ENCODE measurements around the gene RINL. TPM values are rescaled to one million over a fixed set of nuclear protein-coding genes. Genes with fewer than 3 reads are reported as not detected.

RINL gene
- polyA plus RNA-seq, 1 donor (not counting 4 experiments of a cell fraction or from before 2014, with no cell fraction given), result 6.3 TPM

GRCh38 chr19:38834590-38834989 lies 43.5 kb downstream of the RINL start:
- DNase-seq (ENCODE audit: low read depth, low spot score), result no peak
- H3K4me3 ChIP-seq (ENCODE audit: control insufficient read depth in 2 of 3, extremely low read depth in 1 of 3, insufficient read depth in 2 of 3, low read depth in 1 of 3, low read length in 3 of 3), result no peak overlapping the region
- no peak overlapping the region for H2AFZ ChIP-seq (ENCODE audit: control insufficient read depth, low read length)
- no peaks in the 10 kb centered on the region for H3K27me3 ChIP-seq (ENCODE audit: control insufficient read depth, extremely low read depth, insufficient read depth, low read length)
- no peak overlapping the region for H3K27ac ChIP-seq (ENCODE audit: control insufficient read depth, insufficient read depth, low read length)
- H3K4me2 ChIP-seq (ENCODE audit: control insufficient read depth, extremely low read depth, insufficient read depth, low read depth, low read length), result no peak overlapping the region
- peaks cover 55% of the 10 kb centered on the region for H3K4me1 ChIP-seq (ENCODE audit: control insufficient read depth, extremely low read depth, insufficient read depth, low read length)
- peaks cover 8% of the 10 kb centered on the region for H3K9me1 ChIP-seq (ENCODE audit: control insufficient read depth, extremely low read depth, insufficient read depth, low read length)
- H3K9me3 ChIP-seq (ENCODE audit: control insufficient read depth, low read depth, low read length), result no peaks in the 10 kb centered on the region
- no peak overlapping the region for H3K9ac ChIP-seq (ENCODE audit: control insufficient read depth, extremely low read depth, insufficient read depth, low read length)
- peaks cover 6% of the 10 kb centered on the region for H4K20me1 ChIP-seq (ENCODE audit: control insufficient read depth, extremely low read depth, insufficient read depth, low read length)
- no peak for FAIRE-seq
- peaks cover 20 to 21% of the 10 kb centered on the region in 2 experiments for H3K36me3 ChIP-seq (ENCODE audit: control insufficient read depth in 2 of 2, extremely low read depth in 1 of 2, insufficient read depth in 2 of 2, low read length in 2 of 2)
- peaks cover 1% of the 10 kb centered on the region for H3K79me2 ChIP-seq (ENCODE audit: control insufficient read depth, insufficient read depth, low read length)
- TF ChIP-seq CTCF (optimal IDR thresholded peaks at IDR 0.05 in 1 of 3, IDR thresholded peaks at IDR 0.05 in 1 of 3, conservative IDR thresholded peaks at IDR 0.05 in 1 of 3; ENCODE audit: extremely low read depth in 1 of 3, insufficient read depth in 2 of 3, low read length in 3 of 3), result no peak
- TF ChIP-seq EZH2 (IDR thresholded peaks at IDR 0.05; ENCODE audit: low read length), result no peak
- dilution Hi-C loops (cut with MboI; ENCODE audit: extremely low pct_ligation_motif_present, low sequenced_read_pairs), result no loop called here

GRCh38 chr19:38834104-38834490 lies 44.0 kb downstream of the RINL start:
- no peak overlapping the region for H3K4me2 ChIP-seq (ENCODE audit: control insufficient read depth, extremely low read depth, insufficient read depth, low read depth, low read length)
- H3K36me3 ChIP-seq (ENCODE audit: control insufficient read depth in 2 of 2, extremely low read depth in 1 of 2, insufficient read depth in 2 of 2, low read length in 2 of 2), result peaks cover 16 to 18% of the 10 kb centered on the region in 2 experiments
- no peak for TF ChIP-seq CTCF (optimal IDR thresholded peaks at IDR 0.05 in 1 of 3, IDR thresholded peaks at IDR 0.05 in 1 of 3, conservative IDR thresholded peaks at IDR 0.05 in 1 of 3; ENCODE audit: extremely low read depth in 1 of 3, insufficient read depth in 2 of 3, low read length in 3 of 3)
- TF ChIP-seq EZH2 (IDR thresholded peaks at IDR 0.05; ENCODE audit: low read length), result no peak

More at GRCh38 chr19:38834104-38834490, 44.0 kb downstream of the RINL start:
- no peak overlapping the region for H3K9ac ChIP-seq (ENCODE audit: control insufficient read depth, extremely low read depth, insufficient read depth, low read length)
- no peak overlapping the region for H3K27ac ChIP-seq (ENCODE audit: control insufficient read depth, insufficient read depth, low read length)
- H3K27me3 ChIP-seq (ENCODE audit: control insufficient read depth, extremely low read depth, insufficient read depth, low read length), result no peaks in the 10 kb centered on the region
- dilution Hi-C loops (cut with MboI; ENCODE audit: extremely low pct_ligation_motif_present, low sequenced_read_pairs), result no loop called here
- peaks cover 50% of the 10 kb centered on the region for H3K4me1 ChIP-seq (ENCODE audit: control insufficient read depth, extremely low read depth, insufficient read depth, low read length)
- no peak overlapping the region for H3K4me3 ChIP-seq (ENCODE audit: control insufficient read depth in 2 of 3, extremely low read depth in 1 of 3, insufficient read depth in 2 of 3, low read depth in 1 of 3, low read length in 3 of 3)
- no peaks in the 10 kb centered on the region for H3K9me3 ChIP-seq (ENCODE audit: control insufficient read depth, low read depth, low read length)
- H4K20me1 ChIP-seq (ENCODE audit: control insufficient read depth, extremely low read depth, insufficient read depth, low read length), result peaks cover 6% of the 10 kb centered on the region
- peaks cover 5% of the 10 kb centered on the region for H3K9me1 ChIP-seq (ENCODE audit: control insufficient read depth, extremely low read depth, insufficient read depth, low read length)
- no peaks in the 10 kb centered on the region for H3K79me2 ChIP-seq (ENCODE audit: control insufficient read depth, insufficient read depth, low read length)
- FAIRE-seq (no peak), DNase-seq (ENCODE audit: low read depth, low spot score) (no peak)
- H2AFZ ChIP-seq (ENCODE audit: control insufficient read depth, low read length), result no peak overlapping the region
